GM19455 (cell line): Measurements from ENCODE around the gene TRAPPC12.
"Not testable (repeated sequence)": the region's sequence is repeated elsewhere in the genome, so short reads cannot be mapped to it uniquely, and the experiment has no call there.

Experiments used
- ATAC-seq: cut with Tn5 transposase; IDR thresholded peaks from one replicate; pipeline ENCODE4 v1.9.1; 2021; ENCODE audit not compliant: unreplicated experiment

Gene TRAPPC12

DNA sequence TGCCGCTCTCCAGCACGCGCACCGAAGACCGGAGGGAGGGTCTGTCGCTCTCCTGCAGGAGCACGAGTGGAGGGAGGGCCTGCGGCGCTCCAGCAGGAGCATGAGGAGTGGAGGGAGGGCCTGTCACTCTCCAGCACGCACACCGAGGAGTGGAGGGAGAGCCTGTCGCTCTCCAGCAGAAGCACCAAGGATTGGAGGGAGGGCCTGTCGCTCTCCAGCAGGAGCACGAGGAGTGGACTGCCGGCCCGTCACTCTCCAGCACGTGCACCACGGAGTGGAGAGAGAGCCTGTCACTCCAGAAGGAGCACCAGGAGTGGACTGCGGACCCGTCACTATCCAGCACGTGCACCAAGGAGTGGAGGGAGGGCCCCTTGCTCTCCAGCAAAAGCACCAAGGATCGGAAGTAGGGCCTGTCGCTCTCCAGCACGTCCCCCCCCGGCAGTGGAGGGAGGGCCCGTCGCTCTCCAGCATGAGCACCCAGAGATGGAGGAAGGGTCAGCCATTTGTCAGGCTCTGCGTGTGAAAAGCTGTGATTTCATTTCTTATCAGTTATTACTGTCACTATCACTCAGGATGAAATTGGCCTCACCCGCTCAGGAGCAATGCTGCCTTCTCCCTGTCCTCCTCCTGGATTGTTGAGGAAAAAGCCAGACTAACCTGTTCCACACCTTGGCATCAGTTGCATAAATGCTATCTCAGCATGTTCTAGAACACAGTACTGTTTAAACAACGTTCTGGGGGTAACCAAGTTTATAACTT lies 103.9 kb downstream of the TRAPPC12 start:
- no peak for ATAC-seq

DNA sequence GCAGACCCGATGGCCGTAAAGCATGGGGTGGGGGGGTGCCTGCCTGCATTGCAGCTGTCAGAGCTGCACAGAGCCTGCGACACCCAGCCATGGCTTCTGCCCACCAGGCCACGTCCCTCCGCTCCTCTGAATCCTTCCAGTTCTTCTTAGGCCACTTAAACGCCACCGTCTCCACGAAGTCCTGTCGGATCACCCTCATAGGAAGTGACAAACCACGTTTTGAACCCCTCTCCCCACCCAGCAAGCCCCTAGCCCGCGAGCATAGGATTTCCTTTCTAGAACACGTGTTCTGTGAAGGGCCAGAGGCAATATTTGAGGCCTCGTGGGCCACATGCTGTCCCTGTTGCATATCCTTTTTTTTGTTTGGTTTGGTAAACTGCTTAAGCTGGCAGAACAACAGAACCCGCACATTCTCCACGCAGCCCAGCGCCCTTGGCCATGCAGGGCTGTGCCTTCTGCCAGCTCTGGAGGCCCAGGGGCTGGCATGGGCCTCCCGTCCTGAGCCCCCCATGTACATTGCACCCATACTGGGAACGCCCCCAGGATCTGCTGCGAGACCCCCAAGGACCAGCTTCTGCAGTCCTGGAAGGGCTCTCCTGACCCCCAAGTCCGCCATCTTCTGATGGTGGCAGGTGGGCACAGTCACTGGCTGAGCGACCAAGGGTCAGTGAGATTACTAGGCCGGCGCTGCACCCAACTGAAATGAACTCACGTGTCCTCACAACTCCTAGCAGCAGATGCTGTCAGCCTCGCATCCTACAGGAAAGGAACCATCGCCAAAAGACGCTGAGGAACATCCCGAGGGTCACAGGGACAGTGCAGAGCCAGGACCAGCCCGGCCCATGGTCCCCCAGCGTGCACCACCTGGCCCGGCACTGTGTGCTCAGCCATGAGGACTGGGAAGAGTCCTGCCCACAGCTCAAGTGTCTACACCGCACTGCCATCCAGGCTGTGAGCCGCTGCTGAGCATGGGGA lies 104.8 kb downstream of the TRAPPC12 start:
- ATAC-seq: no peak

GRCh38 chr2:3485166-3485565 lies 105.7 kb downstream of the TRAPPC12 start:
- no peak for ATAC-seq

- no peak for ATAC-seq
These were observed 106.8 kb downstream of the TRAPPC12 start for GRCh38 chr2:3486047-3487027.

DNA sequence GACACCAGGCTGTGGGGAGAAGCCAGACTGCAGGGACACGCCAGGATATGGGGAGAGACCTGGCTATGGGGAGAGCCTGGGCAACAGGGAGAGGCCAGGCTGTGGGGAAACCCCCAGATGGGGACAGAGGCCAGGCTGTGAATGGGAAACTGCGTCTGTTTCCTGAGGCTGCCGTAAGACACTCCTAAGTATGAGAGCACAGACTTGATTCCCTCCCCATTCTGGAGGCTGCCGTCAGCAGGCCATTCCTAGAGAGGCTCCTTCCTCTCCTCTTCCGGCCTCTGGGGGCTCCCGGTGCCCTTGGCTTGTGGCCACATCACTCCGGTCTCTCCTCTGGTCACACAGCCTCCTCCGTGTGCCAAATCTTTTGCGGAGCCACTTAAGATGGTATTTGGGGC lies 107.5 kb downstream of the TRAPPC12 start:
- no peak for ATAC-seq

- no peak for ATAC-seq
These were observed 107.9 kb downstream of the TRAPPC12 start for GRCh38 chr2:3487432-3487831.

DNA sequence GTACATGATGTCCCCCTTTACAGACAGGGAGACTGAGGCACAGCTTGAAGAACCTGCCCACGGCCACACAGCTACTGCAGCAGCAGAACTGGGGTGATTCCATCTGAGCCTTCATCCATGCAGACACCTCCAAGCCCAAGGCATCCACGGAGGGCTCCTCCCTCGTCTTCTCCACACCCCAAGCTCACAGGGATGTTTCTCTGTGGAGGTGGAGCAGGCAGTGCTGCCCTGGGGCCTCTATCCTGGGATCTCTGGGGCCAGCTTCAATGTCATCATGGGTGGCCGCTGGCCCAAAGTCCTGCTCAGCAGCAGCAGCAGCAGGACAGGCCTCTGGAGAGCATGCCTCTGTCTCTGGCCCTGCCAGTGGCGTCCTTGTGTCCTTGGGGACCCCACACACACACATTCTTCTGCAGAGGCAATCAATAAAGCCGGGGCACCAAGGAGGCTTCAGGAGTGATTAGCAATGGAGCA lies 108.6 kb downstream of the TRAPPC12 start:
- ATAC-seq: no peak

DNA sequence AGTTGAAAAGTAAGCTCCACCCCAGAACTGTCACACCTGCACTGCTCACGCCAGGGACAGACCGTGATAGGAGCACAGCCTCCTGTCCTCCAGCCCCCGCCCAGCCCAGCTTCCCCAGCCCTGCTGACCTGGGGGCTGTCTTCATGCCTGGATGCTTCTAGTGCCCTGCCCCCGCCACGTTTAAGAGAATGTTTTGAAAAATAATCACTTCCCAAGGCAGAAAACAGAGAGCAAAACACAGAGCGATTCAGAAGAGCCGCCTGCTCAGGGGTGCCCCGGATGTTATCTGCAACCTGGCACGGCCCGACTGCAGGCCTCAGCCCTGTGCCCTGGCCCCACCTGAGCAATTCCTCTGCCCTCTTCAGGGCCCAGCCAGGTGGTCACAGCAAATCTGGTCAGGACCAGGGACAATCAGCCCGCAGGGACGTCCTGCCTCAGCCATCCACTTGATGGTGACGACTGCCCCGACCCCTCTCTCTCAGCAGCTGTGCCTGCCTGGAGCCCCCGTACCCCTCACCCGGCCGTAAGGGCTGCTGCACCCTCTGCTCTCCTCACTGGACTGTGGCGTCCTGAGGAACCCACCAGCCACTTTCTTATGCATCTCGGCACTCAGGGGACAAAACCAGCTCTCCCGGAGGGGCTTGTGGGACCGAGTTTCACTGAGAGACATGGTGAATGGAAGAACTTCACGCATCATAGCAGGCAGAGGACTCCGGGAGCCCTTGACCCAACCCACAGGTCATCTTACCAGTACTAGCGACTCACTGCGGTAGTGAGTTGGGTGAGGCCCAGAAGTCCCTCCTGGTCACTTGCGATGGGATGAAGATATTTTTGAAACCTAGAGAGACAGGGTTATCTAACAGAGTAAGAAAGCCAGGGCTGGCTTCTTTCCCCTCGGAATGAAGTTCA lies 109.6 kb downstream of the TRAPPC12 start:
- no peak for ATAC-seq

- ATAC-seq: no peak
These were observed 110.2 kb downstream of the TRAPPC12 start for GRCh38 chr2:3489764-3490115.

DNA sequence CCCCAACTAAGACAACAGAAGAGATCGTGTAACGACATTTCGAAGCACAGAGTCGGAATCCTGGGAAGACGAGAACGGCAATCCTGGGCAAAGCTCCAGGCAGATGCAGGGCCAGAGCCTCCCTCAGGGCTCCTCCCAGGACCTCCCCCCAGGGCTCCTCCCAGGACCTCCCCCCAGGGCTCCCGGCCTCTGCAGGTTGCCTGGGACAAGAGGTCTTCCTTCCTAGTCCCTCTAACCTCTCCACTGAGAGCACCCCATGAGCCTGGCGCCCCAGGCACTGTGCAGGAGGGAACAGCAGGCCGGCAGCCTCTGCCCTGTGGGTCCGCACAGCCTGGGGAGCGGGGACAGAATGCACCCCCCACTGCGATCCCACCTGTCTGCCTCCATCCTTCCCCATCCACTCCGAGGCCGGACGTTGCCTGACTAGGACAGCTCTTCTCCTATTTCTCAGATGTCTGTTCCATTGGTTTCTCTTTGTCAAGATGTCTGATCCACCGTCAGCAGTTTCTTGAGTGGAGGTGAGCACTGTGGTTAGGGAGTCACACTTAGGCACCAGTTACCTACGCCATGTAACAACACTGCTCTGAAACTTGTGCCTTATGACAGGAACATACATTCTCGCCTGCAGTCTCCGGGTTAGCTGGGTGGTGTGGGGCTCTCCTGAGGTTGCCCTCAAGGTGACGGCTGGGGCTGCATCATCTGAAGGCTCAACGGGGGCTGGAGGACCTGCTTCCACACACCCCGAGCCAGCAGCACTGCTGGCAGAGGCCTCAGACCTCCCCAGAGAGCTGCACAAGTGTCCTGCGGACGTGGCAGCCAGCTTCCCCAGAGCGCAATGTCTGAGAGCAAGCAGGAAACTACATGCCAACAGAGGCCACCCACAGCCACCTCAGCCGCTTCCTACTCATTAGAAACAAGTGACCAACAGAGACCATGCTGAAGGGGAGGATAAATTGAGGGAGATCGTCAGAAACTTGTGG lies 111.0 kb downstream of the TRAPPC12 start:
- no peak for ATAC-seq

GRCh38 chr2:3491306-3491705 lies 111.8 kb downstream of the TRAPPC12 start:
- ATAC-seq: no peak

GRCh38 chr2:3491716-3492474 lies 112.4 kb downstream of the TRAPPC12 start:
- ATAC-seq: no peak

GRCh38 chr2:3492475-3492787 lies 112.9 kb downstream of the TRAPPC12 start:
- ATAC-seq: not testable (repeated sequence)

- no peak for ATAC-seq
These were observed 113.6 kb downstream of the TRAPPC12 start for GRCh38 chr2:3492951-3493614.

- no peak for ATAC-seq
These were observed 114.1 kb downstream of the TRAPPC12 start for GRCh38 chr2:3493615-3494007.

GRCh38 chr2:3494984-3495666 lies 115.6 kb downstream of the TRAPPC12 start:
- no peak for ATAC-seq

- not testable (repeated sequence) for ATAC-seq
These were observed 117.2 kb downstream of the TRAPPC12 start for GRCh38 chr2:3496708-3497080.
